Measurements from ENCODE around the gene SLC4A1AP.

The SLC4A1AP gene

DNA sequence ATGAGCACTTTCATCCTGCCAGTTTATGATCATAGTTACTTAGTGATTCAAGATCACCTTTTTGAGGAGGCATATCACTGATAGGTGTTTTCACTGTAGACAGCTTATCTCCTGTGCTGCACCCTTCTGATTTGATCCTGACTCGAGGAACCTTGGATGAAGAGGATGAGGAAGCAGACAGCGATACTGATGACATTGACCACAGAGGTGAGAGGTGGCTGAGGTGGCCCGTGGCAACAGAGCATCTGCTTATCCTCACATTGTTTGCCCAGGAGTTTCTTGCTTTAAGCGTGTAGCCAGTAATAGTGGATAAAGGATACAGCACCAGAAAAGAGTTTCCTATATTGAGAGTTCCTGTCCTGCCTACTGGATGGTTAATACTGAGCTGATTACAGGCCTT lies 16.0 kb upstream of the SLC4A1AP start:
- Histone ChIP-seq H4K20me1 (ENCODE audit: insufficient read depth, low read length, poor library complexity, severe bottlenecking) (no peaks in the 10 kb centered on the region), H3K9me2 (replicated peaks; ENCODE audit: low read depth, low read length) (no peaks in the 10 kb centered on the region), H3K4me1 (ENCODE audit: insufficient read depth, low read length, poor library complexity, severe bottlenecking) (no peaks in the 10 kb centered on the region), H3K27me3 (ENCODE audit: insufficient read depth, low read length, poor library complexity, severe bottlenecking) (no peaks in the 10 kb centered on the region), H2AFZ (ENCODE audit: low read length) (no peak overlapping the region), H3F3A (ENCODE audit: low read depth) (0 out of 2 replicates have a peak, but pooled peaks cover 4% of the 10 kb centered on the region), H3K9ac (ENCODE audit: low read depth, low read length, poor library complexity, severe bottlenecking) (no peak overlapping the region), H3K9me3 (ENCODE audit: insufficient read depth, low read depth, low read length) (no peaks in the 10 kb centered on the region), H3K36me3 (ENCODE audit: insufficient read depth, low read length) (peaks cover 54% of the 10 kb centered on the region; the same call in 1 of the 2 replicates), H3K4me3 (ENCODE audit: low read length, poor library complexity, severe bottlenecking) (no peak overlapping the region), H3K79me2 (ENCODE audit: insufficient read depth, low read length) (no peaks in the 10 kb centered on the region), H3K4me2 (ENCODE audit: low read depth, low read length, poor library complexity, severe bottlenecking) (no peak overlapping the region)
- TF ChIP-seq, protein P1, sequence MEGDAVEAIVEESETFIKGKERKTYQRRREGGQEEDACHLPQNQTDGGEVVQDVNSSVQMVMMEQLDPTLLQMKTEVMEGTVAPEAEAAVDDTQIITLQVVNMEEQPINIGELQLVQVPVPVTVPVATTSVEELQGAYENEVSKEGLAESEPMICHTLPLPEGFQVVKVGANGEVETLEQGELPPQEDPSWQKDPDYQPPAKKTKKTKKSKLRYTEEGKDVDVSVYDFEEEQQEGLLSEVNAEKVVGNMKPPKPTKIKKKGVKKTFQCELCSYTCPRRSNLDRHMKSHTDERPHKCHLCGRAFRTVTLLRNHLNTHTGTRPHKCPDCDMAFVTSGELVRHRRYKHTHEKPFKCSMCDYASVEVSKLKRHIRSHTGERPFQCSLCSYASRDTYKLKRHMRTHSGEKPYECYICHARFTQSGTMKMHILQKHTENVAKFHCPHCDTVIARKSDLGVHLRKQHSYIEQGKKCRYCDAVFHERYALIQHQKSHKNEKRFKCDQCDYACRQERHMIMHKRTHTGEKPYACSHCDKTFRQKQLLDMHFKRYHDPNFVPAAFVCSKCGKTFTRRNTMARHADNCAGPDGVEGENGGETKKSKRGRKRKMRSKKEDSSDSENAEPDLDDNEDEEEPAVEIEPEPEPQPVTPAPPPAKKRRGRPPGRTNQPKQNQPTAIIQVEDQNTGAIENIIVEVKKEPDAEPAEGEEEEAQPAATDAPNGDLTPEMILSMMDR (conservative IDR thresholded peaks at IDR 0.05; ENCODE audit: low read length), result no peak
- no peak for TF ChIP-seq EZH2phosphoT487 (IDR thresholded peaks at IDR 0.05; ENCODE audit: borderline replicate concordance)

DNA sequence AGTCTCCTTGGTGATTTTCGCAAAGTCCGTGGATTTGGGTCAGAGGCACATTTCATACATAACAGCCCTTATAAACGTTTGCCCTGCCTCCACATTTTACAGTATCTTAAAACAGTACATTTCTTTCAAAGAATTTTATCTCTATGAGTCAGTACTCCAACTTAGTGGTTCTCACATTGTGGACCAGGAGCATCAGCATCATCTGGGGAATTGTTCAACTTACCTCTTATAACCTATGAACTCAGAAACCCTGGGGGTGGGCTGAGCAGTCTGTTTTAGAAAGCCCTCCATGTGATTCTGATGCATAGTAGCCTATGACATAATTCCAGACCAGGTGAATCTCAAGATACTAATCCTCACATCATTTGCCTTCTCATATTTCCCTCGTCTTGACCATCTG lies 12.6 kb upstream of the SLC4A1AP start:
- Histone ChIP-seq H3K27me3 (ENCODE audit: insufficient read depth, low read length, poor library complexity, severe bottlenecking) (no peaks in the 10 kb centered on the region), H4K20me1 (ENCODE audit: insufficient read depth, low read length, poor library complexity, severe bottlenecking) (no peaks in the 10 kb centered on the region), H3K36me3 (ENCODE audit: insufficient read depth, low read length) (peaks cover 76% of the 10 kb centered on the region; the same call in 1 of the 2 replicates), H3K4me1 (ENCODE audit: insufficient read depth, low read length, poor library complexity, severe bottlenecking) (no peaks in the 10 kb centered on the region), H3K79me2 (ENCODE audit: insufficient read depth, low read length) (no peaks in the 10 kb centered on the region), H2AFZ (ENCODE audit: low read length) (no peak overlapping the region), H3K9me2 (replicated peaks; ENCODE audit: low read depth, low read length) (no peaks in the 10 kb centered on the region), H3K4me2 (ENCODE audit: low read depth, low read length, poor library complexity, severe bottlenecking) (no peak overlapping the region), H3K9ac (ENCODE audit: low read depth, low read length, poor library complexity, severe bottlenecking) (no peak overlapping the region), H3K4me3 (ENCODE audit: low read length, poor library complexity, severe bottlenecking) (no peak overlapping the region), H3K9me3 (ENCODE audit: insufficient read depth, low read depth, low read length) (no peaks in the 10 kb centered on the region), H3F3A (ENCODE audit: low read depth) (0 out of 2 replicates have a peak, but pooled peaks cover 4% of the 10 kb centered on the region)
- TF ChIP-seq EZH2phosphoT487 (IDR thresholded peaks at IDR 0.05; ENCODE audit: borderline replicate concordance), result no peak
- TF ChIP-seq, protein P1 (conservative IDR thresholded peaks at IDR 0.05; ENCODE audit: low read length), result no peak

DNA sequence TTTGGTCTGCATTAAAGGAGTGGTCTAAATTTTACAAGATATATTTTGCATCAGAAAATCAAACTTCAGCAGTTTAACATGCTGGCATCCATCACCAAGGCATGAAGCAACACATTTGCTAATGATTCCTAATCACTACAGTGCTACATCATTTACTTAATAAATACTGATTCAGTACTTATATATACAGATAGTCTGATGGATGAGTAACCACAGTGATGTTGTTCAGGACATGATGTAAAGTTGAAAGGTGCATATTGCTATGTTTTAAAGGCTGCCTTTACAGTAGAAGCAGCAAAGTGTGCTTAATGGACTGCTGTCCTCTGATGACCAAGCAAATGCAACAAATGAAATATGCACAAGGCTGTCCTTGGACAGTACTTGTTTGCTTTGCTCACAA lies 11.3 kb upstream of the SLC4A1AP start:
- Histone ChIP-seq H3K27me3 (ENCODE audit: insufficient read depth, low read length, poor library complexity, severe bottlenecking) (no peaks in the 10 kb centered on the region), H3K4me3 (ENCODE audit: low read length, poor library complexity, severe bottlenecking) (no peak overlapping the region), H3K36me3 (ENCODE audit: insufficient read depth, low read length) (peaks cover 84% of the 10 kb centered on the region; the same call in 1 of the 2 replicates)

More for the DNA sequence above, 11.3 kb upstream of the SLC4A1AP start:
- 0 out of 2 replicates have a peak, but pooled peaks cover 4% of the 10 kb centered on the region for H3F3A ChIP-seq (ENCODE audit: low read depth)
- no peaks in the 10 kb centered on the region for H3K4me1 ChIP-seq (ENCODE audit: insufficient read depth, low read length, poor library complexity, severe bottlenecking)
- no peak overlapping the region for H2AFZ ChIP-seq (ENCODE audit: low read length)
- no peak overlapping the region for H3K9ac ChIP-seq (ENCODE audit: low read depth, low read length, poor library complexity, severe bottlenecking)
- no peak overlapping the region for H3K4me2 ChIP-seq (ENCODE audit: low read depth, low read length, poor library complexity, severe bottlenecking)
- H3K9me2 ChIP-seq (replicated peaks; ENCODE audit: low read depth, low read length), result no peaks in the 10 kb centered on the region
- H3K79me2 ChIP-seq (ENCODE audit: insufficient read depth, low read length), result no peaks in the 10 kb centered on the region
- TF ChIP-seq EZH2phosphoT487 (IDR thresholded peaks at IDR 0.05; ENCODE audit: borderline replicate concordance), result no peak
- TF ChIP-seq, protein P1 (conservative IDR thresholded peaks at IDR 0.05; ENCODE audit: low read length), result no peak
- no peaks in the 10 kb centered on the region for H3K9me3 ChIP-seq (ENCODE audit: insufficient read depth, low read depth, low read length)
- no peaks in the 10 kb centered on the region for H4K20me1 ChIP-seq (ENCODE audit: insufficient read depth, low read length, poor library complexity, severe bottlenecking)
